ENCODE data around the gene KIR2DL1. TPM values are rescaled to one million over a fixed set of nuclear protein-coding genes. Genes with fewer than 3 reads are reported as not detected.

Gene KIR2DL1
- total and polyA plus RNA-seq, 9 of the 15 experiments (the other 6 are each of a cell fraction or from before 2014, with no cell fraction given) = not detected

DNA sequence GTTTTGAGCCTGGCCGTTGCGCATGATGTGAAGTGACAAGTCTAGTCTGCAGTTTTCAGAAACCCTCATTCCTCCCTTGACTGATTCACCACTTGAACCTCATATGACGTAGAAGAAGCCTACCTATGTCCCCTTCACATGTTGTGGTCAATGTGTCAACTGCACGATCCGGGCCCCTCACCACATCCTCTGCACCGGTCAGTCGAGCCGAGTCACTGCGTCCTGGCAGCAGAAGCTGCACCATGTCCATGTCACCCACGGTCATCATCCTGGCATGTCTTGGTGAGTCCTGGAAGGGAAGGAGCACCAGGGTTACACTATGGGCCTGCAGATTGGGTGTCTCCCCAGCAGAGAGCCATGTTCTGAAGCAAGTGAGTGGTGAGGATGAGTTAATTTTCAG lies 33.8 kb downstream of the KIR2DL1 start, which contains the start of gene KIR2DL4:
TSS of gene KIR2DL4 (plus strand) at position 201 of the 400 bp plus-strand sequence. CDS start at position 243, 42 bp downstream.
- no TSS peak for BruUV-seq (replicated peaks)
- TF ChIP-seq RFX5 (IDR thresholded peaks at IDR 0.05; ENCODE audit: low read depth, low read length) = no peak
- TF ChIP-seq XRCC4 (IDR thresholded peaks at IDR 0.05; ENCODE audit: extremely low read depth, insufficient read depth, insufficient read length) = no peak
- TF ChIP-seq CHD1 (IDR thresholded peaks at IDR 0.05; ENCODE audit: low read length) = no peak
- TF ChIP-seq SMARCB1 (IDR thresholded peaks at IDR 0.05; ENCODE audit: insufficient read length, low read depth) = no peak
- TF ChIP-seq, protein P1, sequence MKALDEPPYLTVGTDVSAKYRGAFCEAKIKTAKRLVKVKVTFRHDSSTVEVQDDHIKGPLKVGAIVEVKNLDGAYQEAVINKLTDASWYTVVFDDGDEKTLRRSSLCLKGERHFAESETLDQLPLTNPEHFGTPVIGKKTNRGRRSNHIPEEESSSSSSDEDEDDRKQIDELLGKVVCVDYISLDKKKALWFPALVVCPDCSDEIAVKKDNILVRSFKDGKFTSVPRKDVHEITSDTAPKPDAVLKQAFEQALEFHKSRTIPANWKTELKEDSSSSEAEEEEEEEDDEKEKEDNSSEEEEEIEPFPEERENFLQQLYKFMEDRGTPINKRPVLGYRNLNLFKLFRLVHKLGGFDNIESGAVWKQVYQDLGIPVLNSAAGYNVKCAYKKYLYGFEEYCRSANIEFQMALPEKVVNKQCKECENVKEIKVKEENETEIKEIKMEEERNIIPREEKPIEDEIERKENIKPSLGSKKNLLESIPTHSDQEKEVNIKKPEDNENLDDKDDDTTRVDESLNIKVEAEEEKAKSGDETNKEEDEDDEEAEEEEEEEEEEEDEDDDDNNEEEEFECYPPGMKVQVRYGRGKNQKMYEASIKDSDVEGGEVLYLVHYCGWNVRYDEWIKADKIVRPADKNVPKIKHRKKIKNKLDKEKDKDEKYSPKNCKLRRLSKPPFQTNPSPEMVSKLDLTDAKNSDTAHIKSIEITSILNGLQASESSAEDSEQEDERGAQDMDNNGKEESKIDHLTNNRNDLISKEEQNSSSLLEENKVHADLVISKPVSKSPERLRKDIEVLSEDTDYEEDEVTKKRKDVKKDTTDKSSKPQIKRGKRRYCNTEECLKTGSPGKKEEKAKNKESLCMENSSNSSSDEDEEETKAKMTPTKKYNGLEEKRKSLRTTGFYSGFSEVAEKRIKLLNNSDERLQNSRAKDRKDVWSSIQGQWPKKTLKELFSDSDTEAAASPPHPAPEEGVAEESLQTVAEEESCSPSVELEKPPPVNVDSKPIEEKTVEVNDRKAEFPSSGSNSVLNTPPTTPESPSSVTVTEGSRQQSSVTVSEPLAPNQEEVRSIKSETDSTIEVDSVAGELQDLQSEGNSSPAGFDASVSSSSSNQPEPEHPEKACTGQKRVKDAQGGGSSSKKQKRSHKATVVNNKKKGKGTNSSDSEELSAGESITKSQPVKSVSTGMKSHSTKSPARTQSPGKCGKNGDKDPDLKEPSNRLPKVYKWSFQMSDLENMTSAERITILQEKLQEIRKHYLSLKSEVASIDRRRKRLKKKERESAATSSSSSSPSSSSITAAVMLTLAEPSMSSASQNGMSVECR (CRISPR knock-in tag; IDR thresholded peaks at IDR 0.05) = no peak
- no peak for TF ChIP-seq BACH1 (tag; IDR thresholded peaks at IDR 0.05)
- TF ChIP-seq SP2 (IDR thresholded peaks at IDR 0.05; ENCODE audit: extremely low read depth, low read depth, low read length, poor library complexity, severe bottlenecking) = no peak
- no peak for TF ChIP-seq ZNF551 (CRISPR knock-in tag; IDR thresholded peaks at IDR 0.05)

More for the DNA sequence above, 33.8 kb downstream of the KIR2DL1 start, which contains the start of gene KIR2DL4:
- Histone ChIP-seq H4K20me1 (replicated peaks; ENCODE audit: control insufficient read depth, insufficient read depth, low read length) (no peaks in the 10 kb centered on the region), H3K27me3 (ENCODE audit: control insufficient read depth in 2 of 2, insufficient read depth in 2 of 2, low read length in 2 of 2) (peaks cover 5 to 42% of the 10 kb centered on the region in 2 experiments; a peak in 4 of 5 replicates), H3K9me1 (ENCODE audit: control insufficient read depth, insufficient read depth, low read length) (no peaks in the 10 kb centered on the region), H3K27ac (ENCODE audit: extremely low read depth, low read depth, low read length) (no peak within 1 kb of the TSS), H3K9me3 (replicated peaks; ENCODE audit: control insufficient read depth, insufficient read depth, low read depth, low read length) (no peaks in the 10 kb centered on the region), H3K79me2 (ENCODE audit: control insufficient read depth, insufficient read depth, low read length) (no peaks in the 10 kb centered on the region), H3K4me3 (no peak within 1 kb of the TSS), H2AFZ (ENCODE audit: low read depth, low read length) (no peak within 1 kb of the TSS), H3K4me1 (replicated peaks in 1 of 2; ENCODE audit: control insufficient read depth in 2 of 2, insufficient read depth in 2 of 2, low read length in 2 of 2) (no peaks in the 10 kb centered on the region), H3K36me3 (ENCODE audit: control insufficient read depth, insufficient read depth, low read length) (no peaks in the 10 kb centered on the region), H3K4me2 (ENCODE audit: insufficient read depth, low read length) (no peak within 1 kb of the TSS), H3K9ac (ENCODE audit: insufficient read depth in 1 of 2, low read depth in 2 of 2, low read length in 2 of 2) (no peak within 1 kb of the TSS)
- FAIRE-seq (no peak), ATAC-seq (no peak), DNase-seq (ENCODE audit: extremely low read depth in 1 of 4, low spot score in 3 of 4) (no peak)
- intact Hi-C loops (cut with micrococcal nuclease) = no loop called here
- ChIA-PET POLR2A (no interaction called here), CTCF (ENCODE audit: low intra/inter-chr PET ratio) (no interaction called here)
- WGBS (ENCODE audit: insufficient coverage, low coverage, missing lambda C conversion rate) = 5% methylated on average over 10 of the region's 10 CpGs
- in situ Hi-C loops (cut with MboI) = no loop called here

All from K562 (cell line).